G401 (cell line): Measurements from ENCODE around the gene NHLRC4. TPM values are rescaled to one million over a fixed set of nuclear protein-coding genes. Genes with fewer than 3 reads are reported as not detected.
A peak's percentile ranks its signal among the peaks of the same experiment; 100 is the strongest.

Source experiments
- DNase-seq: peaks from one replicate; pipeline ENCODE4 v3.0.0-alpha.2; 2015; ENCODE audit warnings: low spot score
- in situ Hi-C: cut with HindIII; loops from 2 replicates; pipeline ENCODE4 v1.10.0; 2016; ENCODE audit warnings: low sequenced_read_pairs, mixed read lengths
- total RNA-seq: library from RNA; depleted of rRNA; stranded (reverse); fragments of >200 nt; shearing (Covaris generic); gene quantifications from 2 replicates; pipeline ENCODE4 v1.2.3, GENCODE V29; 2014

NHLRC4 gene
- total RNA-seq, 1 experiment from 2014 or later: 2.7 TPM

- DNase-seq: peak; percentile 26
- in situ Hi-C loops: no loop called here
These were observed 37.7 kb upstream of the NHLRC4 start for GRCh38 chr16:529012-529575.

GRCh38 chr16:530111-530817, 36.5 kb upstream of the NHLRC4 start:
- in situ Hi-C loops: no loop called here
- no peak for DNase-seq

GRCh38 chr16:531494-532125, 35.2 kb upstream of the NHLRC4 start:
- DNase-seq: peak; percentile 60
- in situ Hi-C loops: no loop called here

GRCh38 chr16:533391-534123, 33.2 kb upstream of the NHLRC4 start:
- in situ Hi-C loops: no loop called here
- peak; percentile 68 for DNase-seq

- in situ Hi-C loops: no loop called here
- peak; percentile 39 for DNase-seq
These were observed 32.7 kb upstream of the NHLRC4 start for GRCh38 chr16:534135-534534.

- in situ Hi-C loops: no loop called here
- DNase-seq: peak; percentile 64
These were observed 31.9 kb upstream of the NHLRC4 start for GRCh38 chr16:534856-535445.

GRCh38 chr16:535446-536405, 31.1 kb upstream of the NHLRC4 start:
- in situ Hi-C loops: no loop called here

GRCh38 chr16:536746-537145, 30.1 kb upstream of the NHLRC4 start:
- no peak for DNase-seq
- in situ Hi-C loops: no loop called here

More at GRCh38 chr16:535446-536405, 31.1 kb upstream of the NHLRC4 start:
- DNase-seq: no peak

GRCh38 chr16:537415-538335, 29.1 kb upstream of the NHLRC4 start:
- no peak for DNase-seq
- in situ Hi-C loops: no loop called here

- DNase-seq: no peak
- in situ Hi-C loops: no loop called here
These were observed 26.8 kb upstream of the NHLRC4 start for GRCh38 chr16:539901-540530.

- in situ Hi-C loops: no loop called here
- DNase-seq: peak; percentile 55
These were observed 26.0 kb upstream of the NHLRC4 start for GRCh38 chr16:540645-541340.

GRCh38 chr16:543301-544164, 23.3 kb upstream of the NHLRC4 start:
- no peak for DNase-seq
- in situ Hi-C loops: no loop called here

- DNase-seq: no peak
- in situ Hi-C loops: no loop called here
These were observed 22.3 kb upstream of the NHLRC4 start for GRCh38 chr16:544517-544916.

- in situ Hi-C loops: no loop called here
- peak; percentile 92 for DNase-seq
These were observed 19.7 kb upstream of the NHLRC4 start for GRCh38 chr16:546909-547770.

- in situ Hi-C loops: no loop called here
- no peak for DNase-seq
These were observed 18.2 kb upstream of the NHLRC4 start for GRCh38 chr16:548586-548985.
